ENCODE data around the gene DOK7.

Gene DOK7

DNA sequence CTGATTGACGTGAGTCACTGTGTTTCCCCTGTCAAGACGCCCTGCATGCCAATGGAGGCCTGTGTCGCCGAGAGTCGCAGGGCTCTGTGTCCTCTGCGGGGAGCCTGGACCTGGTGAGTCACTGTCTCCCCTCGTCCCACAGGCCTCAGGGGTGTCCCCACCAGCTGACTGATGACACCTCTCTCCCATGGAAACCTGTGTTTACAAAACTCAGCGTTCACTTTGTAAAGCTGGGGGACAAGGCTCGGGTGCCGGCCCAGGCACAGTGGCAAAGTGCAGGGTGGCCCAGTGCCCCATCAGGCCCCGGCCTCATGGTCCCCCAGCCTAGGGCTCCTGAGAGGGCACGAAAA lies 42.5 kb upstream of the DOK7 start:
- H3K27ac ChIP-seq (ENCODE audit: low read depth, low read length), result no peak overlapping the region
- H3K4me3 ChIP-seq (ENCODE audit: low read depth, low read length), result no peak overlapping the region
- H3K4me1 ChIP-seq (ENCODE audit: control insufficient read depth, insufficient read depth, low read length), result no peaks in the 10 kb centered on the region
- no peak overlapping the region for H3K9ac ChIP-seq (ENCODE audit: low read depth, low read length)
- H3K36me3 ChIP-seq (ENCODE audit: control insufficient read depth, insufficient read depth, low read length), result no peaks in the 10 kb centered on the region; the same call in 1 of the 2 replicates
- no peaks in the 10 kb centered on the region for H3K27me3 ChIP-seq (ENCODE audit: control insufficient read depth, insufficient read depth, low read length)
- H3K9me3 ChIP-seq (ENCODE audit: control insufficient read depth, insufficient read depth, low read length), result no peaks in the 10 kb centered on the region

DNA sequence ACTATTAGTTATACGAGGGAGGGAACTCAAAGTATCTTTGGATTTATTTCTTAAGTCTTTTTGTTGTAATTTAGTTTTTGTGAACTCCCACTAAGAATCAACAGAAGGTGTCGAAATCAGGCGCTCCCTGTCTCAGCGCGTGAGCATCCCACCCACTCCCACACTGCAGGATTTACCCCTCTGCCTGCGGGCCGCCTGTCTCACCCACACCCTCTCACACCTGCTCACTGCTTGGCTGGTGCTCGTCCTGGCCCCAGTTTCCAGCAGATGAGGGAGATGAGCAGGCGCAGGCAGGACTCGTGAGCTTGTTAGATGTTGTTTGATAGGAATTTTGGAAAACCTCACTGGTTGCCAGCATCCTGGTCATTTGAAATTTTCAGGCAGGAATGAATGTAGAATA lies 42.1 kb upstream of the DOK7 start:
- no peaks in the 10 kb centered on the region for H3K4me1 ChIP-seq (ENCODE audit: control insufficient read depth, insufficient read depth, low read length)
- H3K27me3 ChIP-seq (ENCODE audit: control insufficient read depth, insufficient read depth, low read length), result no peaks in the 10 kb centered on the region
- H3K9ac ChIP-seq (ENCODE audit: low read depth, low read length), result no peak overlapping the region
- no peaks in the 10 kb centered on the region; the same call in 1 of the 2 replicates for H3K36me3 ChIP-seq (ENCODE audit: control insufficient read depth, insufficient read depth, low read length)
- no peak overlapping the region for H3K4me3 ChIP-seq (ENCODE audit: low read depth, low read length)
- no peak overlapping the region for H3K27ac ChIP-seq (ENCODE audit: low read depth, low read length)
- H3K9me3 ChIP-seq (ENCODE audit: control insufficient read depth, insufficient read depth, low read length), result no peaks in the 10 kb centered on the region

DNA sequence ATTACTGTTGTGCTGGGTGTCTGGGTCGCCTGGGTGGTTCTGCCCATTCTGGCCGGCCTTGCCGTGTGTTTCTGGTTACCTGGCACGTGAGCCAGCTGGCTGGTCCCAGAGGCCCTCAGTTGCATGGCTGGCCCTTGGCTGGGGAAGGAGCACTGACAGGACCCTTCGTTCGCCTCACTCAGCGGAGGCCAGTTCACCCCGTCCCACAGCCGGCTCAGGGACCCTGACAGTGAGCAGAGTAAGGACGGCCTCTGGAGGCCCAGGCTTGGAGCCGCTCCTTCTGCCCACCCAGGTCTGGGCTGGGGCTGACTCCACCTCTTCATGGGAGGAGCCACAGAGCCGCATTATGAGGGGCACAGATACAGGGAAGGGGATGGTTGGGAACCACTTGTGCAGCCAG lies 41.6 kb upstream of the DOK7 start:
- Histone ChIP-seq H3K27me3 (ENCODE audit: control insufficient read depth, insufficient read depth, low read length) (no peaks in the 10 kb centered on the region), H3K4me3 (ENCODE audit: low read depth, low read length) (no peak overlapping the region), H3K4me1 (ENCODE audit: control insufficient read depth, insufficient read depth, low read length) (no peaks in the 10 kb centered on the region), H3K36me3 (ENCODE audit: control insufficient read depth, insufficient read depth, low read length) (no peaks in the 10 kb centered on the region; the same call in 1 of the 2 replicates), H3K9ac (ENCODE audit: low read depth, low read length) (no peak overlapping the region), H3K9me3 (ENCODE audit: control insufficient read depth, insufficient read depth, low read length) (no peaks in the 10 kb centered on the region), H3K27ac (ENCODE audit: low read depth, low read length) (no peak overlapping the region)

DNA sequence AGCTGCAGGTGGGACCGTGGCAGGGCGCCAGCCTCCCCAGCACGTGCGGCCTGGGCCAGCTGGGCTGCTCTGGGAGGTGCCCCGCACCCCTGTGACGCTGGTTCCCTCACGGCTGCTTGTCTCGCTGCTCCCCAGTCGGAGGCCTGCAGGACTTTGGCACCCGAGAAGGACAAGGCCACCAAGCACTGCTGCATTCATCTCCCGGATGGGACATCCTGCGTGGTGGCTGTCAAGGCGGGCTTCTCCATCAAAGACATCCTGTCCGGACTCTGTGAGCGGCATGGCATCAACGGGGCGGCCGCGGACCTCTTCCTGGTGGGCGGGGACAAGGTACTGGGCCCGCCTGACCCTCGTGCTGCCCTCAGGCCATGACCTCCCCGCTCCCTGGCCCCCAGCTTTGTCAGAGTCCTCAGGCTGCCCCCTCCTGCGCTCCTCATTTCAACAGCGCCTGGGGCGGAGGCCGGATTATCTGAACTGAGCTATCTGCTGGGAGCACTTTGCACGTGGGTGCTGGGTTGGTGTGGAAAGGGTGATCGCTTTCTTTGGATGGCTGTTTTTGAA lies 40.8 kb upstream of the DOK7 start:
- Histone ChIP-seq H3K36me3 (ENCODE audit: control insufficient read depth, insufficient read depth, low read length) (no peaks in the 10 kb centered on the region; the same call in 1 of the 2 replicates), H3K27ac (ENCODE audit: low read depth, low read length) (no peak overlapping the region), H3K4me1 (ENCODE audit: control insufficient read depth, insufficient read depth, low read length) (no peaks in the 10 kb centered on the region), H3K9ac (ENCODE audit: low read depth, low read length) (no peak overlapping the region), H3K9me3 (ENCODE audit: control insufficient read depth, insufficient read depth, low read length) (no peaks in the 10 kb centered on the region), H3K27me3 (ENCODE audit: control insufficient read depth, insufficient read depth, low read length) (no peaks in the 10 kb centered on the region), H3K4me3 (ENCODE audit: low read depth, low read length) (no peak overlapping the region)

DNA sequence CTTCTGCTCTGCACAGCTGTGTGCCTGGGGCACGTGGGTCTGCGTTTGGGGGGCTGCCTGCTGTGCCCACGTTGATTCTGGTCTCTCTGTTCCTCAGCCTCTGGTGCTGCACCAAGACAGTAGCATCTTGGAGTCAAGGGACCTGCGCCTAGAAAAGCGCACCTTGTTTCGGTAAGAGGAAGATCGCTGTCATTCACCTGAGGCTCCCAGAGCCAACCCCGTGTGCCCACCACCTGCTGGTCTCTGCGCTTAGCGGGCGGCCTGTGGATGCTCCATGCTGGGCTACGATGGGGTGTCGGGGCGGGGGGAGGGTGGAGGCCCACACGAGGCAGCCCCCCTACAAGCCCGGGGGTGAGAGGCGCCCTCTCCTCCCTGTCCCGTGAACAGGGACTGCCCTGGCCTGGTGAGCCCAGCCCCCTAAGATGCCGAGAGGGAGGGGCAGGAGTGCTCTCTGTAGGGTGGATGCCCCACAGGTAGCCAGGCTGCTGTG lies 40.3 kb upstream of the DOK7 start:
- no peaks in the 10 kb centered on the region for H3K36me3 ChIP-seq (ENCODE audit: control insufficient read depth, insufficient read depth, low read length)
- no peak overlapping the region for H3K27ac ChIP-seq (ENCODE audit: low read depth, low read length)
- no peak overlapping the region for H3K4me3 ChIP-seq (ENCODE audit: low read depth, low read length)
- no peaks in the 10 kb centered on the region for H3K4me1 ChIP-seq (ENCODE audit: control insufficient read depth, insufficient read depth, low read length)
- no peaks in the 10 kb centered on the region for H3K9me3 ChIP-seq (ENCODE audit: control insufficient read depth, insufficient read depth, low read length)
- no peaks in the 10 kb centered on the region for H3K27me3 ChIP-seq (ENCODE audit: control insufficient read depth, insufficient read depth, low read length)
- H3K9ac ChIP-seq (ENCODE audit: low read depth, low read length), result no peak overlapping the region

DNA sequence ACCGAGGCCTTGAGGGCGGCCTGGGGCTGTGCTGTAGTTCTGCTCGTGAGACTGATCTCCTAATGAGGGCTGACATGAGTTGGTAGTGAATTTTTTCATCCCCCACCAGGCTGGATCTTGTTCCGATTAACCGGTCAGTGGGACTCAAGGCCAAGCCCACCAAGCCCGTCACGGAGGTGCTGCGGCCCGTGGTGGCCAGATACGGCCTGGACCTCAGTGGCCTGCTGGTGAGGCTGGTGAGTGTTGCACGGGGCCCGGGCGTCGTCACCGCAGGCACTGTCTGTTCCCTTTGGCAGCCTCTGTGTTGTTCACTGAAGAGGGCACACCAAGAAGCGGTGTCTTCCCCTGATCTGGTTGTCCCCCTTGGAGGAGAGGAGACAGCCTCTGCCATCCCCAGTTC lies 39.7 kb upstream of the DOK7 start:
- Histone ChIP-seq H3K4me1 (ENCODE audit: control insufficient read depth, insufficient read depth, low read length) (no peaks in the 10 kb centered on the region), H3K27me3 (ENCODE audit: control insufficient read depth, insufficient read depth, low read length) (no peaks in the 10 kb centered on the region), H3K4me3 (ENCODE audit: low read depth, low read length) (no peak overlapping the region), H3K9me3 (ENCODE audit: control insufficient read depth, insufficient read depth, low read length) (no peaks in the 10 kb centered on the region), H3K27ac (ENCODE audit: low read depth, low read length) (no peak overlapping the region), H3K36me3 (ENCODE audit: control insufficient read depth, insufficient read depth, low read length) (no peaks in the 10 kb centered on the region), H3K9ac (ENCODE audit: low read depth, low read length) (no peak overlapping the region)

DNA sequence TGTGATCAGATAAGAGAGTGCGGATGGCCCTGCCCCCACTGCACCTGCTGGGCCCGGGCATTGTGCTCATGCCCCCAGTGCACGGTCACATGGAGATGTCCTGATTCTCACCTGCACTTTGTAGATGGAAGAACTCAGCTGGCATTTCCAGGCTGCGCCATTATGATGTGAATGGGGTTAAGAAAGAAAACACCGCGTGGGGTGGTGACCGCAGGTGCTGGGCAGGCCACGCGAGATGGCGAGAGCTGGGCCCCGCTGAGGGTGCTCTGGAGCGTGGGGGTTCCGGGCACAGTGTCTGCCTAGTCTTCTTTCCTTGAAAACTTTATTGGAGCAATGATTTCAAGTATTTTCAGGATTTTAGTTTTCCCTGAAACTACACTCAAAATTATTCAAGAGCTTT lies 39.2 kb upstream of the DOK7 start:
- H3K36me3 ChIP-seq (ENCODE audit: control insufficient read depth, insufficient read depth, low read length), result no peaks in the 10 kb centered on the region
- H3K27me3 ChIP-seq (ENCODE audit: control insufficient read depth, insufficient read depth, low read length), result no peaks in the 10 kb centered on the region
- no peak overlapping the region for H3K4me3 ChIP-seq (ENCODE audit: low read depth, low read length)
- no peak overlapping the region for H3K27ac ChIP-seq (ENCODE audit: low read depth, low read length)
- no peaks in the 10 kb centered on the region for H3K9me3 ChIP-seq (ENCODE audit: control insufficient read depth, insufficient read depth, low read length)
- H3K4me1 ChIP-seq (ENCODE audit: control insufficient read depth, insufficient read depth, low read length), result no peaks in the 10 kb centered on the region
- H3K9ac ChIP-seq (ENCODE audit: low read depth, low read length), result no peak overlapping the region

DNA sequence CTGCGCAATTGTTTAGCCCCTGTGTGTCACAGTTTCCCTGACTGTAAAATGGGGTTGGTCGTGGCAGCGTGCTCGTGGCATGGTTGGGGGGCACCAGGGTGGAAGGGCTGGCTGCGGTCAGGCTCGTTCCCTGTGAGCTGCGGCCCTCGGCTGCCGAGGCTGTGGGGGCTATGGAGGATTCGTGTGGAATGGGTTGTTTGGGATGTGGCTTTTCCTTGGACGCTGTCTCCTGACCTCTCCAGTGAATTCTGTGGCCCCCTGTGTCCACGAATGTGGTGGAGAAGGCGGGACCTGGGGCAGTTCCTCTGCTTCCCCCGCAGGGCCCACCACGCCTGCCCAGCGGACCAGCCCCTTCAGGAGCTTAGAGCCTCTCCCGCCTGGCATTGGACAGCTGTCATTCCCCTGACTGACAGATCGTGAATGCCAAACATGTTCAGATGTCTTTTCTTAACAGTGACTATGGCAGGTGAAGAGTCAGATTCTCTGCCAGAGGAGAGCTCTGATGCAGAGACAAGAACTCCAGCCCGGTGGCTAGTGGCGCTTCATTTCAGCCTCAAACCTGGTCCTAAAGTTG lies 38.5 kb upstream of the DOK7 start:
- H3K36me3 ChIP-seq (ENCODE audit: control insufficient read depth, insufficient read depth, low read length), result peaks cover 3% of the 10 kb centered on the region; the same call in 1 of the 2 replicates
- no peak overlapping the region for H3K27ac ChIP-seq (ENCODE audit: low read depth, low read length)
- H3K4me1 ChIP-seq (ENCODE audit: control insufficient read depth, insufficient read depth, low read length), result no peaks in the 10 kb centered on the region
- no peak overlapping the region for H3K4me3 ChIP-seq (ENCODE audit: low read depth, low read length)
- H3K9ac ChIP-seq (ENCODE audit: low read depth, low read length), result no peak overlapping the region
- H3K27me3 ChIP-seq (ENCODE audit: control insufficient read depth, insufficient read depth, low read length), result no peaks in the 10 kb centered on the region
- no peaks in the 10 kb centered on the region for H3K9me3 ChIP-seq (ENCODE audit: control insufficient read depth, insufficient read depth, low read length)

DNA sequence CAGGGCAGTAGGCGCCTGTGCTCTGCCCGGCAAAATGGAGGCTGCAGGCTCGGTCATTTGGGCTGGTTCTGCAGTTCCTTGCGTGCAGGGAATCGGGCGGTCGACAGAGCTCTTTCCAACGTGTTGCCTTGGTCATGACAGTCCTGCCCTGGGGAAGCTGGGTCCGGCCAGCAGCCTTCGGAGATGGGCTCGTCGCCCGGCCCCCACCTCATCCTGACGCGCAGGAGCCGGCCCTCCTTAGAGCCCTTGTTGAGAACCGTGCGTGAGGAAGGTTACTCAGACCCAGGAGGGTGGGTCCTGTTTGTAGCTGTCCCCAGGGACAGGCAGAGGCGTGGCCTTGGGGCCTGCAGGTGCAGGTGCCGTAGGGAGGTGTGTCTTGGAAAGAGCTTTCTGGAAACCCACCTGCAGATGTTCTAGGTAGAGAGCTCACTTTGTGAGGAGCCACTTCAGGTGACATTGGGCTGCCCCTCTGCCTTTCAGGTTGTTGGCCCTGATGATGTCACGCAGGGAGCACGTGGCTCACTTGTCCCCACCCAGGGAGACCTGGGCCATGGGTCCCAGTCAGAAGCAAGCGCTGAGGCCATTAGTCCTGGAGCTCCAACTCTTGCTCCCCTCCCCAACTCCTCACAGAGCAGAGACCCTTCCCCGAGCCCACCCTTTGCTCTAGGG lies 36.5 kb upstream of the DOK7 start:
- H3K4me3 ChIP-seq (ENCODE audit: low read depth, low read length), result no peak overlapping the region
- H3K36me3 ChIP-seq (ENCODE audit: control insufficient read depth, insufficient read depth, low read length), result peaks cover 3% of the 10 kb centered on the region; the same call in 1 of the 2 replicates

DNA sequence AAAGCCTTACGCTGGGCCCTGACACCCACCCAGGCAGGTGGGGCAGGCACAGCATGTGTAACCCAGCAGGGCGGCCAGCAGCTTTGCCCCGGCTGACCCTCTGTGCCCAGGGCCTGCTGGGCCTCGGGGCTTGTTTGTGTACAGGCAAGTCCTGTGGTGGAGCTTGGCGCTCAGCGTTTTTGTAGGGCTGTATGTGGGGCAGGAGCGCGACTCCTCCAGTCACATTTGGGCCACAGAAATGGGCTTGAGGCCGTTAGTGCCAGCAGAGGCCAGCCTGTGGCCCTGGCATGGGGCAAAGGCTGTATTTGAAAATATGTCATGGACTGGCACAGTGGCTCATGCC lies 36.0 kb upstream of the DOK7 start:
- Histone ChIP-seq H3K9ac (ENCODE audit: low read depth, low read length) (no peak overlapping the region), H3K9me3 (ENCODE audit: control insufficient read depth, insufficient read depth, low read length) (no peaks in the 10 kb centered on the region), H3K27me3 (ENCODE audit: control insufficient read depth, insufficient read depth, low read length) (no peaks in the 10 kb centered on the region), H3K4me1 (ENCODE audit: control insufficient read depth, insufficient read depth, low read length) (no peaks in the 10 kb centered on the region), H3K36me3 (ENCODE audit: control insufficient read depth, insufficient read depth, low read length) (peaks cover 3% of the 10 kb centered on the region; the same call in 1 of the 2 replicates), H3K27ac (ENCODE audit: low read depth, low read length) (no peak overlapping the region), H3K4me3 (ENCODE audit: low read depth, low read length) (no peak overlapping the region)

More for the DNA sequence above, 36.5 kb upstream of the DOK7 start:
- Histone ChIP-seq H3K27me3 (ENCODE audit: control insufficient read depth, insufficient read depth, low read length) (no peaks in the 10 kb centered on the region), H3K4me1 (ENCODE audit: control insufficient read depth, insufficient read depth, low read length) (no peaks in the 10 kb centered on the region), H3K9me3 (ENCODE audit: control insufficient read depth, insufficient read depth, low read length) (no peaks in the 10 kb centered on the region), H3K27ac (ENCODE audit: low read depth, low read length) (no peak overlapping the region), H3K9ac (ENCODE audit: low read depth, low read length) (no peak overlapping the region)

DNA sequence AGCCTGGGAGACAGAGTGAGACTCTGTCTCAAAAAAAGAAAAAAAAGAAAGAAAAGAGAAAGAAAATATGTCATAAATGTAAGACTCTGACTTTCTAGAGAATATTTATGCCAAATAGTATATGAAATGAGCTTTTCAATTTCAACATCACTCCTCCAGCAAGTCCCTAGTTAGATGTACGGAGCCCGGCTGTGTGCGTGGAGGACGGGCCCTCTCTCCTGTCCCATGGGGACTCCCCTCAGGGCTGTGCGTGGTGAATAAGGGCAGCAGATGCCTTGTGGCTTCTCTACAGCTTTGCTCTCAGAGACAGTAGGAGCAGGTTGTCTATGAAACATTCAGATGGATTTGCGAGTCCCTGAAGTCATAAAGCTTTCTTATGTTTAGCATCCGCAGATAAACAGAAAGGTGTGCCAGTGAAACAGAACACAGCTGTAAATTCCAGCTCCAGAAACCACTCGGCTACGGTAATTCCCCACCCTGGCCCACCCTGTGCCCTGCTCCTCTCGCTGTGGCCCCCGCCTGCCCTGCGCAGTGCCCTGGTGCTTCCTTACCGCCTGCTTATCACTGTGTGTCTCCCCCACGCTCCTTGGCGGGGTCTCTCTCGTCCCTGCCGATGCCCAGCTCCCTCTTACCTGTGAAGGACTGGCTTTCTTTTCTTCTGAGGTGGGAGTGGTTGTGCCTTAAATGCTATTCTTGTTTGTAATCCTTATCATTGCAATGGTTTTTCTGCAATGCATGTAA lies 35.2 kb upstream of the DOK7 start:
- H3K27me3 ChIP-seq (ENCODE audit: control insufficient read depth, insufficient read depth, low read length), result no peaks in the 10 kb centered on the region
- H3K4me3 ChIP-seq (ENCODE audit: low read depth, low read length), result no peak overlapping the region
- H3K9me3 ChIP-seq (ENCODE audit: control insufficient read depth, insufficient read depth, low read length), result no peaks in the 10 kb centered on the region
- H3K27ac ChIP-seq (ENCODE audit: low read depth, low read length), result no peak overlapping the region
- H3K9ac ChIP-seq (ENCODE audit: low read depth, low read length), result no peak overlapping the region
- H3K4me1 ChIP-seq (ENCODE audit: control insufficient read depth, insufficient read depth, low read length), result no peaks in the 10 kb centered on the region
- peaks cover 3% of the 10 kb centered on the region; the same call in 1 of the 2 replicates for H3K36me3 ChIP-seq (ENCODE audit: control insufficient read depth, insufficient read depth, low read length)
